ENCODE data around the gene ZFP91. TPM values are rescaled to one million over a fixed set of nuclear protein-coding genes. Genes with fewer than 3 reads are reported as not detected.

Gene ZFP91
- total RNA-seq, 1 experiment from 2014 or later: 58.6 TPM

GRCh38 chr11:58654908-58655296 is 76.0 kb downstream of the ZFP91 start (continued):
- TF ChIP-seq REST (IDR thresholded peaks at IDR 0.05; ENCODE audit: low read depth) (no peak), POLR2A (IDR thresholded peaks at IDR 0.05; ENCODE audit: borderline replicate concordance, extremely low read depth, insufficient read depth, insufficient read length) (no peak), CEBPB (IDR thresholded peaks at IDR 0.05; ENCODE audit: low read depth) (no peak), EGR1 (IDR thresholded peaks at IDR 0.05; ENCODE audit: low read depth) (no peak), YY1 (IDR thresholded peaks at IDR 0.05; ENCODE audit: extremely low read depth, insufficient replicate concordance, low read depth, low read length) (no peak), TCF7L2 (IDR thresholded peaks at IDR 0.05; ENCODE audit: borderline replicate concordance, extremely low read depth, insufficient read depth, insufficient read length) (no peak), SIN3A (IDR thresholded peaks at IDR 0.05; ENCODE audit: low read depth) (no peak), EZH2 (IDR thresholded peaks at IDR 0.05) (no peak)
- TF ChIP-seq, protein P1, sequence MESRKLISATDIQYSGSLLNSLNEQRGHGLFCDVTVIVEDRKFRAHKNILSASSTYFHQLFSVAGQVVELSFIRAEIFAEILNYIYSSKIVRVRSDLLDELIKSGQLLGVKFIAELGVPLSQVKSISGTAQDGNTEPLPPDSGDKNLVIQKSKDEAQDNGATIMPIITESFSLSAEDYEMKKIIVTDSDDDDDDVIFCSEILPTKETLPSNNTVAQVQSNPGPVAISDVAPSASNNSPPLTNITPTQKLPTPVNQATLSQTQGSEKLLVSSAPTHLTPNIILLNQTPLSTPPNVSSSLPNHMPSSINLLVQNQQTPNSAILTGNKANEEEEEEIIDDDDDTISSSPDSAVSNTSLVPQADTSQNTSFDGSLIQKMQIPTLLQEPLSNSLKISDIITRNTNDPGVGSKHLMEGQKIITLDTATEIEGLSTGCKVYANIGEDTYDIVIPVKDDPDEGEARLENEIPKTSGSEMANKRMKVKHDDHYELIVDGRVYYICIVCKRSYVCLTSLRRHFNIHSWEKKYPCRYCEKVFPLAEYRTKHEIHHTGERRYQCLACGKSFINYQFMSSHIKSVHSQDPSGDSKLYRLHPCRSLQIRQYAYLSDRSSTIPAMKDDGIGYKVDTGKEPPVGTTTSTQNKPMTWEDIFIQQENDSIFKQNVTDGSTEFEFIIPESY (IDR thresholded peaks at IDR 0.05; ENCODE audit: extremely low read depth, insufficient replicate concordance, low read length): no peak
- TF ChIP-seq, protein P2, sequence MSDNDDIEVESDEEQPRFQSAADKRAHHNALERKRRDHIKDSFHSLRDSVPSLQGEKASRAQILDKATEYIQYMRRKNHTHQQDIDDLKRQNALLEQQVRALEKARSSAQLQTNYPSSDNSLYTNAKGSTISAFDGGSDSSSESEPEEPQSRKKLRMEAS (IDR thresholded peaks at IDR 0.05): no peak
- TF ChIP-seq, protein P3, sequence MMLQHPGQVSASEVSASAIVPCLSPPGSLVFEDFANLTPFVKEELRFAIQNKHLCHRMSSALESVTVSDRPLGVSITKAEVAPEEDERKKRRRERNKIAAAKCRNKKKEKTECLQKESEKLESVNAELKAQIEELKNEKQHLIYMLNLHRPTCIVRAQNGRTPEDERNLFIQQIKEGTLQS (IDR thresholded peaks at IDR 0.05): no peak
